Measurements from ENCODE around the gene GARRE1. TPM values are rescaled to one million over a fixed set of nuclear protein-coding genes. Genes with fewer than 3 reads are reported as not detected.

The GARRE1 gene
- total and polyA plus RNA-seq, 2 of the 13 experiments (the other 11 are each of a cell fraction or from before 2014, with no cell fraction given): 8.0 to 11.7 TPM

DNA sequence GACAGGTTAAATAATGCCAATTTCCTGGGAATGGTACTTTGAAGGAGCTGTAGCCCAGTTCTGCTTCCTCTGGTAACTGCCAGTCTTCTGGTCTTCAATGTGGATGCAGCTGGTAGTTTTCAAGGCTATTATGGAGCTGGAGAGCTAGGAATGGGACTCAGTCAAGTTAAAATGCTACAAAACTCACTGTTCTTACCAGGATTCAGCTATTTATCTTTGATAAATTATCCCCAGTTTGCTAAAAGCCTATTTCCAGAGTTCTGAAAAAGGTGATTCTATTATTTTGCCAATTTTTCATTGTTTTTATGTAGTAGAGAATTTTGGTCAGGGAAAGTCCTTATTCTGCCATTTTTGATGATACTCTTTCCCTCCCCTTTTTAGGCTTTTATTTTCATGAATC is 40.7 kb downstream of the GARRE1 start:
- POLR2A ChIA-PET: no interaction called here
- FAIRE-seq: no peak

DNA sequence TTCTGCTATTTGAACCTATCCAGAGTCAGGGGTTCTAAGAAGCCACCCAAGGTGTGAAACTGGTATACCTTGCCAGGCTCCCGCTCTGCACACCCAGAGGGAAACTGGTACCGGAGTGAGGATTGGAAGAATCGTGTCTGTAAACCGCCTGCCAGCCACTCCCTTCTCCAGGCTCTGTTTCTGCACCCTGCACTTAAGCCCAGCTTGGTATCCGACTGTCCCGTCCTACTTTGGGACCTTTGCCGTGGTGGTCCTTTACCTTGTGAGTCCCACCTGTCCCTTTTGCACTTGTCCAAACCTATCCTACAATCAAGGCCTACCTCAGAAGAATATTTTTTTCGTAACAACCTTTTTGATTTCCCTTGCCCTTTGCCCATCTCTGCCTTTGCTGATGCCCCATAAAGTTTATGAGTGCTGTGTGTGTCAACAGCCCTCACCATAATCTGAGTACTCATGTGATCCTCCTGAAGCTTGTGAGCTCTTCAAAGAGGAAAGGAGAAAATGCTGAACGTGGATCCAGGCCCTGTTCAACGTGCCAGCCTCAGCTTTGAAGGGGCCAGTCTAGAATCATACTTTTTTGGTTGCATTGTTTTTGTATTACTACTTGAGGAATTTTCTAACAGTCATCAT is 44.7 kb downstream of the GARRE1 start:
- POLR2A ChIA-PET: no interaction called here
- CTCF ChIA-PET (ENCODE audit: low intra/inter-chr PET ratio, low total read pairs): no interaction called here
- Histone ChIP-seq H3K9ac (ENCODE audit: insufficient read depth, low read depth, low read length) (no peak overlapping the region), H4K20me1 (ENCODE audit: insufficient read depth, low read length) (no peaks in the 10 kb centered on the region), H3K79me2 (ENCODE audit: insufficient read depth, low read length) (no peaks in the 10 kb centered on the region), H3K4me1 (ENCODE audit: insufficient read depth, low read length) (peaks cover 13% of the 10 kb centered on the region), H2AFZ (ENCODE audit: low read length) (no peak overlapping the region), H3K4me3 (replicated peaks in 1 of 3; ENCODE audit: insufficient read depth in 1 of 3, low read depth in 2 of 3, low read length in 3 of 3) (no peak overlapping the region), H3K4me2 (ENCODE audit: low read depth, low read length) (no peak overlapping the region), H3K27ac (ENCODE audit: extremely low read length, insufficient read depth, low read length) (no peak overlapping the region), H3K9me3 (ENCODE audit: low read length) (no peaks in the 10 kb centered on the region), H3K27me3 (ENCODE audit: control insufficient read depth in 1 of 2, insufficient read depth in 2 of 2, low read length in 2 of 2) (no peaks in the 10 kb centered on the region), H3K36me3 (replicated peaks in 1 of 2; ENCODE audit: control insufficient read depth in 1 of 2, insufficient read depth in 2 of 2, low read length in 2 of 2) (peaks cover 10 to 11% of the 10 kb centered on the region in 2 experiments; a peak in 4 of 5 replicates)
- TF ChIP-seq, protein P1, sequence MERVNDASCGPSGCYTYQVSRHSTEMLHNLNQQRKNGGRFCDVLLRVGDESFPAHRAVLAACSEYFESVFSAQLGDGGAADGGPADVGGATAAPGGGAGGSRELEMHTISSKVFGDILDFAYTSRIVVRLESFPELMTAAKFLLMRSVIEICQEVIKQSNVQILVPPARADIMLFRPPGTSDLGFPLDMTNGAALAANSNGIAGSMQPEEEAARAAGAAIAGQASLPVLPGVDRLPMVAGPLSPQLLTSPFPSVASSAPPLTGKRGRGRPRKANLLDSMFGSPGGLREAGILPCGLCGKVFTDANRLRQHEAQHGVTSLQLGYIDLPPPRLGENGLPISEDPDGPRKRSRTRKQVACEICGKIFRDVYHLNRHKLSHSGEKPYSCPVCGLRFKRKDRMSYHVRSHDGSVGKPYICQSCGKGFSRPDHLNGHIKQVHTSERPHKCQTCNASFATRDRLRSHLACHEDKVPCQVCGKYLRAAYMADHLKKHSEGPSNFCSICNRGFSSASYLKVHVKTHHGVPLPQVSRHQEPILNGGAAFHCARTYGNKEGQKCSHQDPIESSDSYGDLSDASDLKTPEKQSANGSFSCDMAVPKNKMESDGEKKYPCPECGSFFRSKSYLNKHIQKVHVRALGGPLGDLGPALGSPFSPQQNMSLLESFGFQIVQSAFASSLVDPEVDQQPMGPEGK (CRISPR knock-in tag; IDR thresholded peaks at IDR 0.05): no peak
- ATAC-seq (no peak), FAIRE-seq (no peak), DNase-seq (ENCODE audit: low spot score) (no peak)
- WGBS (ENCODE audit: low lambda C conversion rate): 95% methylated on average over 9 of the region's 10 CpGs
- in situ Hi-C loops (cut with HindIII; ENCODE audit: extremely low pct_ligation_motif_present, low pct_unique_long_range_greater_than_20kb): no loop called here
- intact Hi-C loops (cut with micrococcal nuclease; ENCODE audit: unreplicated experiment): no loop called here
- BruUV-seq (replicated peaks): no TSS peak

More for the DNA sequence above, 40.7 kb downstream of the GARRE1 start:
- Histone ChIP-seq H3K27me3 (ENCODE audit: control insufficient read depth in 1 of 2, insufficient read depth in 2 of 2, low read length in 2 of 2) (no peaks in the 10 kb centered on the region), H4K20me1 (ENCODE audit: insufficient read depth, low read length) (no peaks in the 10 kb centered on the region), H3K4me3 (replicated peaks in 1 of 3; ENCODE audit: insufficient read depth in 1 of 3, low read depth in 2 of 3, low read length in 3 of 3) (no peak overlapping the region), H3K9ac (ENCODE audit: insufficient read depth, low read depth, low read length) (no peak overlapping the region), H3K4me1 (ENCODE audit: insufficient read depth, low read length) (peaks cover 16% of the 10 kb centered on the region), H3K4me2 (ENCODE audit: low read depth, low read length) (no peak overlapping the region), H2AFZ (ENCODE audit: low read length) (no peak overlapping the region), H3K27ac (ENCODE audit: extremely low read length, insufficient read depth, low read length) (no peak overlapping the region), H3K36me3 (replicated peaks in 1 of 2; ENCODE audit: control insufficient read depth in 1 of 2, insufficient read depth in 2 of 2, low read length in 2 of 2) (peaks cover 0 to 4% of the 10 kb centered on the region in 2 experiments; a peak in 3 of 5 replicates), H3K9me3 (ENCODE audit: low read length) (no peaks in the 10 kb centered on the region), H3K79me2 (ENCODE audit: insufficient read depth, low read length) (no peaks in the 10 kb centered on the region)
- no TSS peak for BruUV-seq (replicated peaks)
- in situ Hi-C loops (cut with HindIII; ENCODE audit: extremely low pct_ligation_motif_present, low pct_unique_long_range_greater_than_20kb): no loop called here
- CTCF ChIA-PET (ENCODE audit: low intra/inter-chr PET ratio, low total read pairs): no interaction called here
- intact Hi-C loops (cut with micrococcal nuclease; ENCODE audit: unreplicated experiment): no loop called here
- ATAC-seq (no peak), DNase-seq (ENCODE audit: low spot score) (no peak)
- TF ChIP-seq, protein P2, sequence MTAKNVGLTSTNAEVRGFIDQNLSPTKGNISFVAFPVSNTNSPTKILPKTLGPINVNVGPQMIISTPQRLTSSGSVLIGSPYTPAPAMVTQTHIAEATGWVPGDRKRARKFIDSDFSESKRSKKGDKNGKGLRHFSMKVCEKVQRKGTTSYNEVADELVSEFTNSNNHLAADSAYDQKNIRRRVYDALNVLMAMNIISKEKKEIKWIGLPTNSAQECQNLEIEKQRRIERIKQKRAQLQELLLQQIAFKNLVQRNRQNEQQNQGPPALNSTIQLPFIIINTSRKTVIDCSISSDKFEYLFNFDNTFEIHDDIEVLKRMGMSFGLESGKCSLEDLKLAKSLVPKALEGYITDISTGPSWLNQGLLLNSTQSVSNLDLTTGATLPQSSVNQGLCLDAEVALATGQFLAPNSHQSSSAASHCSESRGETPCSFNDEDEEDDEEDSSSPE (CRISPR knock-in tag; IDR thresholded peaks at IDR 0.05): no peak
- no peak for TF ChIP-seq ZNF17 (CRISPR knock-in tag; IDR thresholded peaks at IDR 0.05)
- no peak for TF ChIP-seq MTF2 (CRISPR knock-in tag; IDR thresholded peaks at IDR 0.05; ENCODE audit: borderline replicate concordance)
- TF ChIP-seq DNMT1 (CRISPR knock-in tag; IDR thresholded peaks at IDR 0.05): no peak
